ENCODE data around the gene SART3. TPM values are rescaled to one million over a fixed set of nuclear protein-coding genes. Genes with fewer than 3 reads are reported as not detected.

The SART3 gene
- total and polyA plus RNA-seq, 2 of the 13 experiments (the other 11 are each of a cell fraction or from before 2014, with no cell fraction given): 16.1 to 69.9 TPM

GRCh38 chr12:108523365-108523764, 37.6 kb downstream of the SART3 start:
- Histone ChIP-seq H3K4me1 (ENCODE audit: insufficient read depth, low read length) (no peaks in the 10 kb centered on the region), H3K9ac (ENCODE audit: insufficient read depth, low read depth, low read length) (no peak overlapping the region), H4K20me1 (ENCODE audit: insufficient read depth, low read length) (no peaks in the 10 kb centered on the region; the same call in 1 of the 2 replicates), H3K36me3 (replicated peaks in 1 of 2; ENCODE audit: control insufficient read depth in 1 of 2, insufficient read depth in 2 of 2, low read length in 2 of 2) (peaks cover 61 to 93% of the 10 kb centered on the region in 2 experiments), H3K9me3 (ENCODE audit: low read length) (no peaks in the 10 kb centered on the region), H3K4me2 (ENCODE audit: low read depth, low read length) (no peak overlapping the region), H3K79me2 (ENCODE audit: insufficient read depth, low read length) (no peaks in the 10 kb centered on the region), H2AFZ (ENCODE audit: low read length) (no peak overlapping the region), H3K27me3 (ENCODE audit: control insufficient read depth in 1 of 2, insufficient read depth in 2 of 2, low read length in 2 of 2) (no peaks in the 10 kb centered on the region), H3K4me3 (replicated peaks in 1 of 3; ENCODE audit: insufficient read depth in 1 of 3, low read depth in 2 of 3, low read length in 3 of 3) (no peak overlapping the region), H3K27ac (ENCODE audit: extremely low read length, insufficient read depth, low read length) (no peak overlapping the region)
- TF ChIP-seq LRRFIP1 (CRISPR knock-in tag; conservative IDR thresholded peaks at IDR 0.05) (no peak), ARNTL (CRISPR knock-in tag; IDR thresholded peaks at IDR 0.05) (no peak), ZNF432 (CRISPR knock-in tag; IDR thresholded peaks at IDR 0.05; ENCODE audit: borderline replicate concordance) (no peak), NR0B2 (CRISPR knock-in tag; IDR thresholded peaks at IDR 0.05) (no peak), ZNF816 (CRISPR knock-in tag; IDR thresholded peaks at IDR 0.05; ENCODE audit: borderline replicate concordance) (no peak), RBM22 (optimal IDR thresholded peaks at IDR 0.05; ENCODE audit: low read length) (no peak), AHR (CRISPR knock-in tag; IDR thresholded peaks at IDR 0.05) (no peak), RFXANK (CRISPR knock-in tag; IDR thresholded peaks at IDR 0.05) (no peak), ZNF563 (CRISPR knock-in tag; IDR thresholded peaks at IDR 0.05) (no peak), CENPBD1 (CRISPR knock-in tag; IDR thresholded peaks at IDR 0.05; ENCODE audit: borderline replicate concordance, low read depth) (no peak), KDM5A (IDR thresholded peaks at IDR 0.05; ENCODE audit: borderline replicate concordance, low read length) (no peak)
- in situ Hi-C loops (cut with HindIII; ENCODE audit: extremely low pct_ligation_motif_present, low pct_unique_long_range_greater_than_20kb): no loop called here
- FAIRE-seq (no peak), DNase-seq (ENCODE audit: low spot score) (no peak), ATAC-seq (no peak)
- intact Hi-C loops (cut with micrococcal nuclease; ENCODE audit: unreplicated experiment): no loop called here
- CTCF ChIA-PET (ENCODE audit: low intra/inter-chr PET ratio, low total read pairs): no interaction called here
- POLR2A ChIA-PET: no interaction called here
- WGBS (ENCODE audit: low lambda C conversion rate): 96% methylated on average over 14 of the region's 14 CpGs
- BruUV-seq (replicated peaks): no TSS peak

Data from HepG2 (cell line).